Measurements from ENCODE around the gene CMYA5. TPM values are rescaled to one million over a fixed set of nuclear protein-coding genes. Genes with fewer than 3 reads are reported as not detected.

CMYA5 gene
- total RNA-seq, 4 donors from 2014 or later: 15.9 to 33.9 (median 22.0) TPM

GRCh38 chr5:79753877-79754645, 64.4 kb downstream of the CMYA5 start:
- no peak for DNase-seq
- Histone ChIP-seq H3K4me1 (no peaks in the 10 kb centered on the region), H3K27me3 (no peaks in the 10 kb centered on the region), H3K4me3 (replicated peaks in 1 of 3) (no peak overlapping the region), H3K27ac (no peak overlapping the region), H3K36me3 (no peaks in the 10 kb centered on the region), H3K9me3 (no peaks in the 10 kb centered on the region)
- no peak for TF ChIP-seq POLR2A (IDR thresholded peaks at IDR 0.05)
- no peak for TF ChIP-seq CTCF (IDR thresholded peaks at IDR 0.05)
- intact Hi-C loops (cut with DNase I): no loop called here
- WGBS, 2 donors: 92 to 94% methylated on average over 8 of the region's 8 CpGs

- Histone ChIP-seq H3K36me3 (no peaks in the 10 kb centered on the region), H3K4me1 (no peaks in the 10 kb centered on the region), H3K27me3 (no peaks in the 10 kb centered on the region), H3K27ac (no peak overlapping the region), H3K9me3 (no peaks in the 10 kb centered on the region), H3K4me3 (replicated peaks in 1 of 3) (no peak overlapping the region)
- DNase-seq: no peak
- intact Hi-C loops (cut with DNase I): no loop called here
- 94 to 97% methylated on average over 7 of the region's 7 CpGs for WGBS, 2 donors
- TF ChIP-seq POLR2A (IDR thresholded peaks at IDR 0.05) (no peak), CTCF (IDR thresholded peaks at IDR 0.05) (no peak)
These were observed 65.4 kb downstream of the CMYA5 start for GRCh38 chr5:79754865-79755555.

GRCh38 chr5:79756076-79756475, 66.4 kb downstream of the CMYA5 start:
- no peaks in the 10 kb centered on the region for H3K9me3 ChIP-seq
- no peak for TF ChIP-seq CTCF (IDR thresholded peaks at IDR 0.05)
- no peak for TF ChIP-seq POLR2A (IDR thresholded peaks at IDR 0.05)
- DNase-seq: no peak
- peaks cover 4 to 5% of the 10 kb centered on the region in 2 donors for H3K4me1 ChIP-seq
- intact Hi-C loops (cut with DNase I): no loop called here
- no peak overlapping the region for H3K27ac ChIP-seq
- H3K36me3 ChIP-seq: no peaks in the 10 kb centered on the region
- H3K4me3 ChIP-seq (replicated peaks in 1 of 3): no peak overlapping the region
- WGBS, 2 donors: 78 to 86% methylated on average over 4 of the region's 4 CpGs
- H3K27me3 ChIP-seq: no peaks in the 10 kb centered on the region

GRCh38 chr5:79759436-79759835, 69.8 kb downstream of the CMYA5 start:
- Histone ChIP-seq H3K4me1 (peaks cover 4 to 5% of the 10 kb centered on the region in 2 donors), H3K36me3 (no peaks in the 10 kb centered on the region), H3K9me3 (no peaks in the 10 kb centered on the region), H3K4me3 (replicated peaks in 1 of 3) (no peak overlapping the region), H3K27me3 (no peaks in the 10 kb centered on the region), H3K27ac (no peak overlapping the region)
- DNase-seq: peak in 1 of 2 donors; percentile 12
- 92 to 95% methylated on average over 2 of the region's 2 CpGs for WGBS, 2 donors
- no peak for TF ChIP-seq POLR2A (IDR thresholded peaks at IDR 0.05)
- TF ChIP-seq CTCF (IDR thresholded peaks at IDR 0.05): no peak
- intact Hi-C loops (cut with DNase I): no loop called here

GRCh38 chr5:79759848-79760247, 70.2 kb downstream of the CMYA5 start:
- H3K4me3 ChIP-seq (replicated peaks in 1 of 3): no peak overlapping the region
- H3K9me3 ChIP-seq: no peaks in the 10 kb centered on the region
- no peak for DNase-seq
- intact Hi-C loops (cut with DNase I): no loop called here
- no peak for TF ChIP-seq CTCF (IDR thresholded peaks at IDR 0.05)
- TF ChIP-seq POLR2A (IDR thresholded peaks at IDR 0.05): no peak
- peaks cover 4 to 5% of the 10 kb centered on the region in 2 donors for H3K4me1 ChIP-seq
- H3K36me3 ChIP-seq: no peaks in the 10 kb centered on the region
- WGBS, 2 donors: 95 to 98% methylated on average over 1 of the region's 1 CpG
- H3K27ac ChIP-seq: peak overlapping the region in 1 of 3 donors; percentile 23
- H3K27me3 ChIP-seq: no peaks in the 10 kb centered on the region

Measured in thyroid gland (tissue), 4 donors.